HL-60 (cell line): ENCODE results near the gene EXOSC6.
"Not testable (repeated sequence)": the region's sequence is repeated elsewhere in the genome, so short reads cannot be mapped to it uniquely, and the experiment has no call there.

Source experiments
- POLR2AphosphoS5 ChIP-seq: IDR thresholded peaks from 2 replicates; pipeline ENCODE4 v1.6.1; 2012; ENCODE audit warnings: low read depth
- TF ChIP-seq, protein P1 (sequence below): IDR thresholded peaks from one replicate; pipeline ENCODE4 v1.5.1; 2011; ENCODE audit warnings: low read length, control low read depth, inconsistent platforms; ENCODE audit not compliant: insufficient read depth
- TF ChIP-seq, protein P2 (sequence below): IDR thresholded peaks from 2 replicates; pipeline ENCODE4 v1.6.1; 2012; ENCODE audit warnings: low read depth; ENCODE audit not compliant: insufficient replicate concordance

DNA sequence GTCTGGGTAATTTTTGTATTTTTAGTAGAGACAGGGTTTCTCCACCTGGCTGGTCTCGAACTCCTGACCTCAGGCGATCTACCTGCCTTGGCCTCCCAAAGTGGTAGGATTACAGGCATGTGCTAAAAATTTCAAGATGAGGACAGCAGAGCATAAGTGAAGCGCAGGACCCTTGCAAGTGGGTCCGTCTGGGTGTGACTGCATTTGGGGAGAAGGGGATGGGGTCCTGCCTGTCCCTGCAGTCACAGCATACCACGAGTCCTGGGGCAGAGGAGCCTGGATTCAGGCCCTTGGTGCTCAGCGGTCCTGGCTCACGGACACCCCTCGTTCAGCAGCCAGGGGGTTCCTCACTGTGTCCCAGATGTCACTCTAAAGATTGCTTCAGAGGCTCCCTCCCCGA lies 53.5 kb downstream of the EXOSC6 start:
- not testable (repeated sequence) for TF ChIP-seq POLR2AphosphoS5
- TF ChIP-seq, protein P1, sequence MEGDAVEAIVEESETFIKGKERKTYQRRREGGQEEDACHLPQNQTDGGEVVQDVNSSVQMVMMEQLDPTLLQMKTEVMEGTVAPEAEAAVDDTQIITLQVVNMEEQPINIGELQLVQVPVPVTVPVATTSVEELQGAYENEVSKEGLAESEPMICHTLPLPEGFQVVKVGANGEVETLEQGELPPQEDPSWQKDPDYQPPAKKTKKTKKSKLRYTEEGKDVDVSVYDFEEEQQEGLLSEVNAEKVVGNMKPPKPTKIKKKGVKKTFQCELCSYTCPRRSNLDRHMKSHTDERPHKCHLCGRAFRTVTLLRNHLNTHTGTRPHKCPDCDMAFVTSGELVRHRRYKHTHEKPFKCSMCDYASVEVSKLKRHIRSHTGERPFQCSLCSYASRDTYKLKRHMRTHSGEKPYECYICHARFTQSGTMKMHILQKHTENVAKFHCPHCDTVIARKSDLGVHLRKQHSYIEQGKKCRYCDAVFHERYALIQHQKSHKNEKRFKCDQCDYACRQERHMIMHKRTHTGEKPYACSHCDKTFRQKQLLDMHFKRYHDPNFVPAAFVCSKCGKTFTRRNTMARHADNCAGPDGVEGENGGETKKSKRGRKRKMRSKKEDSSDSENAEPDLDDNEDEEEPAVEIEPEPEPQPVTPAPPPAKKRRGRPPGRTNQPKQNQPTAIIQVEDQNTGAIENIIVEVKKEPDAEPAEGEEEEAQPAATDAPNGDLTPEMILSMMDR = not testable (repeated sequence)
- TF ChIP-seq, protein P2, sequence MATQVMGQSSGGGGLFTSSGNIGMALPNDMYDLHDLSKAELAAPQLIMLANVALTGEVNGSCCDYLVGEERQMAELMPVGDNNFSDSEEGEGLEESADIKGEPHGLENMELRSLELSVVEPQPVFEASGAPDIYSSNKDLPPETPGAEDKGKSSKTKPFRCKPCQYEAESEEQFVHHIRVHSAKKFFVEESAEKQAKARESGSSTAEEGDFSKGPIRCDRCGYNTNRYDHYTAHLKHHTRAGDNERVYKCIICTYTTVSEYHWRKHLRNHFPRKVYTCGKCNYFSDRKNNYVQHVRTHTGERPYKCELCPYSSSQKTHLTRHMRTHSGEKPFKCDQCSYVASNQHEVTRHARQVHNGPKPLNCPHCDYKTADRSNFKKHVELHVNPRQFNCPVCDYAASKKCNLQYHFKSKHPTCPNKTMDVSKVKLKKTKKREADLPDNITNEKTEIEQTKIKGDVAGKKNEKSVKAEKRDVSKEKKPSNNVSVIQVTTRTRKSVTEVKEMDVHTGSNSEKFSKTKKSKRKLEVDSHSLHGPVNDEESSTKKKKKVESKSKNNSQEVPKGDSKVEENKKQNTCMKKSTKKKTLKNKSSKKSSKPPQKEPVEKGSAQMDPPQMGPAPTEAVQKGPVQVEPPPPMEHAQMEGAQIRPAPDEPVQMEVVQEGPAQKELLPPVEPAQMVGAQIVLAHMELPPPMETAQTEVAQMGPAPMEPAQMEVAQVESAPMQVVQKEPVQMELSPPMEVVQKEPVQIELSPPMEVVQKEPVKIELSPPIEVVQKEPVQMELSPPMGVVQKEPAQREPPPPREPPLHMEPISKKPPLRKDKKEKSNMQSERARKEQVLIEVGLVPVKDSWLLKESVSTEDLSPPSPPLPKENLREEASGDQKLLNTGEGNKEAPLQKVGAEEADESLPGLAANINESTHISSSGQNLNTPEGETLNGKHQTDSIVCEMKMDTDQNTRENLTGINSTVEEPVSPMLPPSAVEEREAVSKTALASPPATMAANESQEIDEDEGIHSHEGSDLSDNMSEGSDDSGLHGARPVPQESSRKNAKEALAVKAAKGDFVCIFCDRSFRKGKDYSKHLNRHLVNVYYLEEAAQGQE = not testable (repeated sequence)
